ENCODE measurements around the gene SLC22A31.
A peak's percentile ranks its signal among the peaks of the same experiment; 100 is the strongest.

SLC22A31 gene

GRCh38 chr16:89153848-89154271, 46.5 kb downstream of the SLC22A31 start:
- H3K27me3 ChIP-seq = no peaks in the 10 kb centered on the region
- H3K36me3 ChIP-seq = peaks cover 8% of the 10 kb centered on the region
- H3K4me3 ChIP-seq (ENCODE audit: low read depth, low read length) = no peak overlapping the region
- no peak for TF ChIP-seq CTCF (IDR thresholded peaks at IDR 0.05; ENCODE audit: low read depth, low read length)
- peaks cover 13% of the 10 kb centered on the region for H3K4me1 ChIP-seq
- no peak for DNase-seq
- H3K9me3 ChIP-seq = no peaks in the 10 kb centered on the region

GRCh38 chr16:89152831-89153700, 47.3 kb downstream of the SLC22A31 start:
- no peaks in the 10 kb centered on the region for H3K27me3 ChIP-seq
- TF ChIP-seq CTCF (IDR thresholded peaks at IDR 0.05; ENCODE audit: low read depth, low read length) = no peak
- no peak for DNase-seq
- no peaks in the 10 kb centered on the region for H3K9me3 ChIP-seq
- peaks cover 13% of the 10 kb centered on the region for H3K4me1 ChIP-seq
- H3K4me3 ChIP-seq (ENCODE audit: low read depth, low read length) = no peak overlapping the region
- peaks cover 8% of the 10 kb centered on the region for H3K36me3 ChIP-seq

- TF ChIP-seq CTCF (IDR thresholded peaks at IDR 0.05; ENCODE audit: low read depth, low read length) = no peak
- no peaks in the 10 kb centered on the region for H3K27me3 ChIP-seq
- no peak overlapping the region for H3K4me3 ChIP-seq (ENCODE audit: low read depth, low read length)
- H3K36me3 ChIP-seq = peaks cover 16% of the 10 kb centered on the region
- DNase-seq = peak; percentile 51
- peaks cover 13% of the 10 kb centered on the region for H3K4me1 ChIP-seq
- H3K9me3 ChIP-seq = no peaks in the 10 kb centered on the region
Measured at GRCh38 chr16:89150981-89151380, 49.4 kb downstream of the SLC22A31 start.

GRCh38 chr16:89150090-89150835, 50.1 kb downstream of the SLC22A31 start:
- H3K9me3 ChIP-seq = no peaks in the 10 kb centered on the region
- no peak overlapping the region for H3K4me3 ChIP-seq (ENCODE audit: low read depth, low read length)
- no peaks in the 10 kb centered on the region for H3K27me3 ChIP-seq
- no peak for TF ChIP-seq CTCF (IDR thresholded peaks at IDR 0.05; ENCODE audit: low read depth, low read length)
- peaks cover 13% of the 10 kb centered on the region for H3K4me1 ChIP-seq
- H3K36me3 ChIP-seq = peaks cover 20% of the 10 kb centered on the region
- DNase-seq = peak; percentile 12

GRCh38 chr16:89149386-89149785, 51.0 kb downstream of the SLC22A31 start:
- Histone ChIP-seq H3K36me3 (peaks cover 21% of the 10 kb centered on the region), H3K27me3 (no peaks in the 10 kb centered on the region), H3K4me1 (peaks cover 13% of the 10 kb centered on the region), H3K4me3 (ENCODE audit: low read depth, low read length) (no peak overlapping the region), H3K9me3 (no peaks in the 10 kb centered on the region)
- no peak for TF ChIP-seq CTCF (IDR thresholded peaks at IDR 0.05; ENCODE audit: low read depth, low read length)
- no peak for DNase-seq

Measured in BE2C (cell line).